PC-9 (cell line): ENCODE data around the gene CEP41. TPM values are rescaled to one million over a fixed set of nuclear protein-coding genes. Genes with fewer than 3 reads are reported as not detected.

ENCODE experiments used
- BruUV-seq: library from RNA; stranded (reverse); fragments of 400-500 nt; replicated peaks from 2 replicates; lab custom pipeline; 2021; lab: Mats Ljungman, UMichigan
- CTCF ChIA-PET: fragments of 300-600 bp; sonication (Branson Sonifier 250); formaldehyde crosslinking; loops from one replicate; lab custom pipeline; 2022; ENCODE audit warnings: antibody characterized with exemption; lab: Charles Lee
- POLR2A ChIA-PET: fragments of 300-600 bp; sonication (Branson Sonifier 250); formaldehyde crosslinking; loops from one replicate; lab custom pipeline; 2022; ENCODE audit warnings: antibody characterized with exemption; ENCODE audit not compliant: unreplicated experiment; lab: Charles Lee
- DNase-seq, 2 experiments: peaks; one replicate each; pipeline versions ENCODE4 v3.0.0 to v3.0.0-alpha.2; 2015 to 2022; ENCODE audit warnings: mixed read lengths in 1 of 2
- H2AFZ ChIP-seq: fragments of 200-600 bp; sonication (generic); 2 replicates; pipeline ENCODE4 v1.8.1; 2017; ENCODE audit warnings: antibody characterized with exemption
- H3F3A ChIP-seq: fragments of 200-600 bp; sonication (generic); 2 replicates; pipeline ENCODE4 v1.8.1; 2017; ENCODE audit warnings: antibody characterized with exemption, mild to moderate bottlenecking, low read depth; ENCODE audit not compliant: insufficient read depth
- H3K27ac ChIP-seq: fragments of 200-600 bp; sonication (generic); 2 replicates; pipeline ENCODE4 v1.6.1; 2016; ENCODE audit warnings: mixed run types
- H3K27me3 ChIP-seq: fragments of 200-600 bp; sonication (generic); 2 replicates; pipeline ENCODE4 v1.6.1; 2016; ENCODE audit warnings: low read depth, mixed run types; ENCODE audit not compliant: insufficient read depth
- H3K36me3 ChIP-seq: fragments of 200-600 bp; sonication (generic); 2 replicates; pipeline ENCODE4 v1.6.1; 2016; ENCODE audit warnings: low read depth, mixed run types
- H3K4me1 ChIP-seq: fragments of 200-600 bp; sonication (generic); replicated peaks from 2 replicates; pipeline ENCODE4 v1.6.1; 2016; ENCODE audit warnings: mixed run types; ENCODE audit not compliant: insufficient read depth
- H3K4me2 ChIP-seq: fragments of 200-600 bp; sonication (generic); 2 replicates; pipeline ENCODE4 v1.6.1; 2017; ENCODE audit warnings: mixed run types
- H3K4me3 ChIP-seq: fragments of 200-600 bp; sonication (generic); 2 replicates; pipeline ENCODE4 v1.6.1; 2016; ENCODE audit warnings: mixed run types
- H3K79me2 ChIP-seq: fragments of 200-600 bp; sonication (generic); 2 replicates; pipeline ENCODE4 v1.6.1; 2017; ENCODE audit warnings: low read depth, mixed run types
- H3K9me2 ChIP-seq: fragments of 200-600 bp; sonication (generic); 2 replicates; pipeline ENCODE4 v1.8.1; 2017; ENCODE audit warnings: mild to moderate bottlenecking; ENCODE audit not compliant: insufficient read depth
- H3K9me3 ChIP-seq: fragments of 200-600 bp; sonication (generic); 2 replicates; pipeline ENCODE4 v1.8.1; 2016; ENCODE audit warnings: low read depth; ENCODE audit not compliant: insufficient read depth
- H4K20me1 ChIP-seq: fragments of 200-600 bp; sonication (generic); 2 replicates; pipeline ENCODE4 v1.8.1; 2017; ENCODE audit not compliant: insufficient read depth
- EZH2 ChIP-seq: fragments of 200-600 bp; sonication (generic); IDR thresholded peaks from 2 replicates; pipeline ENCODE4 v1.8.0; 2017; ENCODE audit warnings: antibody characterized with exemption, low read depth
- intact Hi-C: fragments of 100-400 bp; cut with micrococcal nuclease; formaldehyde crosslinking; loops from one replicate; pipeline ENCODE4 v1.10.0; 2022; ENCODE audit not compliant: unreplicated experiment
- total RNA-seq: library from RNA; stranded (reverse); gene quantifications from 2 replicates; pipeline ENCODE4 v1.2.3, GENCODE V29; 2021
- TF ChIP-seq, protein P1 (sequence below): fragments of 200-600 bp; sonication (generic); conservative IDR thresholded peaks from 2 replicates; pipeline ENCODE4 v1.6.1; 2017; ENCODE audit warnings: mixed run types, antibody characterized with exemption, mild to moderate bottlenecking, moderate library complexity

Gene CEP41
- total RNA-seq, 1 experiment from 2014 or later: 18.0 TPM

DNA sequence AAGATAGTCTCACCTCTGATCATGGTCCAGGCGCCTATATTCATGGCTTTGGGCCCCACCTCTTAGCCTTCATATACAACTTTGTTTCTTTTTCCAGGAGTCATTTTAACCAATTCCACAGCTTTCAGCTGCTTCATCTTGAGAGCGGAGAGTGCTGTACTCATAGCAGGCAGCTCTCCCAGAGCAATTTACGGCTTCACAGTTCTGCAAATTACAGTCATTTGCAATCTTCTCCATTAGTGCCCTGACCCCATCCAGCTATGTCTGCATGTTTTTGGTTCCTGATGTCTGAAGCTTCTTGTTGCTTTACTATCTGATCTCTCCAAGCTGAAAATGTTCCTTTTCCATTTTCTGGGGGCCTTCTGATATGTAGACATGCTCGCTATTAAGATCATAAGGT, 33.1 kb upstream of the CEP41 start:
- Histone ChIP-seq H3F3A (no peaks in the 10 kb centered on the region), H3K4me2 (no peak overlapping the region), H4K20me1 (no peaks in the 10 kb centered on the region), H3K27me3 (no peaks in the 10 kb centered on the region), H3K4me1 (no peaks in the 10 kb centered on the region), H3K9me3 (peaks cover 7% of the 10 kb centered on the region; the same call in 1 of the 2 replicates), H3K9me2 (no peaks in the 10 kb centered on the region), H3K4me3 (no peak overlapping the region), H2AFZ (no peak overlapping the region), H3K27ac (no peak overlapping the region), H3K36me3 (no peaks in the 10 kb centered on the region), H3K79me2 (no peaks in the 10 kb centered on the region)
- TF ChIP-seq EZH2: no peak
- TF ChIP-seq, protein P1, sequence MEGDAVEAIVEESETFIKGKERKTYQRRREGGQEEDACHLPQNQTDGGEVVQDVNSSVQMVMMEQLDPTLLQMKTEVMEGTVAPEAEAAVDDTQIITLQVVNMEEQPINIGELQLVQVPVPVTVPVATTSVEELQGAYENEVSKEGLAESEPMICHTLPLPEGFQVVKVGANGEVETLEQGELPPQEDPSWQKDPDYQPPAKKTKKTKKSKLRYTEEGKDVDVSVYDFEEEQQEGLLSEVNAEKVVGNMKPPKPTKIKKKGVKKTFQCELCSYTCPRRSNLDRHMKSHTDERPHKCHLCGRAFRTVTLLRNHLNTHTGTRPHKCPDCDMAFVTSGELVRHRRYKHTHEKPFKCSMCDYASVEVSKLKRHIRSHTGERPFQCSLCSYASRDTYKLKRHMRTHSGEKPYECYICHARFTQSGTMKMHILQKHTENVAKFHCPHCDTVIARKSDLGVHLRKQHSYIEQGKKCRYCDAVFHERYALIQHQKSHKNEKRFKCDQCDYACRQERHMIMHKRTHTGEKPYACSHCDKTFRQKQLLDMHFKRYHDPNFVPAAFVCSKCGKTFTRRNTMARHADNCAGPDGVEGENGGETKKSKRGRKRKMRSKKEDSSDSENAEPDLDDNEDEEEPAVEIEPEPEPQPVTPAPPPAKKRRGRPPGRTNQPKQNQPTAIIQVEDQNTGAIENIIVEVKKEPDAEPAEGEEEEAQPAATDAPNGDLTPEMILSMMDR: no peak
- no TSS peak for BruUV-seq
- DNase-seq: no peak
- CTCF ChIA-PET: no interaction called here
- POLR2A ChIA-PET: interaction anchor here (0.6 kb wide), 1 partner anchor 213 kb away, joined by 8 read pairs; no protein-coding TSS in a partner anchor
- intact Hi-C loops: no loop called here

DNA sequence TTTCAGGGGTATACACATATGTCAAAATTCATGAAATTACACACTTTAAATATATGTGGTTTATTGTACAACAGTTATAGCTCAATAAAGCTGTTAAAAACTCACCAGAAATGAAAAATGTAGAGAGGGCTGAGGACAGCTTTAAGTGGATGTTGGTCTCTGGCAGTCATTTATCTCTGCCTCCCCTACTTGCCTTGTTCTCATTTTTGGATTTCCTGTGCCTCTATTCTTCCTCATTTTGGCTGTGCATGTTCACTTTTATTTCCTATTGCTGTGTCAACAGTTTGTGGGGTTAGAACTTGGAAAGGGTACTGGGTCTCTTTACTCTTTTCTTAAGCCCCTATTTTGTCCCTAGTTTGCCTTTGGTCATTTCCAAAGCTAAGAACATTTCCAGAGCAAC, 32.5 kb upstream of the CEP41 start:
- H3K9me3 ChIP-seq: peaks cover 5% of the 10 kb centered on the region; the same call in 1 of the 2 replicates
- no peaks in the 10 kb centered on the region for H3K4me1 ChIP-seq
- H3K27ac ChIP-seq: no peak overlapping the region
- H3K4me3 ChIP-seq: no peak overlapping the region
- no peaks in the 10 kb centered on the region for H3K27me3 ChIP-seq
- H3K79me2 ChIP-seq: no peaks in the 10 kb centered on the region
- no peak for DNase-seq
- TF ChIP-seq EZH2: no peak
- TF ChIP-seq, protein P1: no peak
- no peaks in the 10 kb centered on the region for H4K20me1 ChIP-seq
- no peaks in the 10 kb centered on the region for H3F3A ChIP-seq
- H2AFZ ChIP-seq: no peak overlapping the region
- no peak overlapping the region for H3K4me2 ChIP-seq
- no peaks in the 10 kb centered on the region for H3K36me3 ChIP-seq
- ChIA-PET POLR2A (interaction anchor here (0.5 kb wide), 1 partner anchor 60 kb away, joined by 12 read pairs; no protein-coding TSS in a partner anchor), CTCF (interaction anchor here (0.5 kb wide), 1 partner anchor 379 kb away, joined by 3 read pairs; no protein-coding TSS in a partner anchor)
- H3K9me2 ChIP-seq: no peaks in the 10 kb centered on the region
- BruUV-seq: no TSS peak
- intact Hi-C loops: no loop called here

DNA sequence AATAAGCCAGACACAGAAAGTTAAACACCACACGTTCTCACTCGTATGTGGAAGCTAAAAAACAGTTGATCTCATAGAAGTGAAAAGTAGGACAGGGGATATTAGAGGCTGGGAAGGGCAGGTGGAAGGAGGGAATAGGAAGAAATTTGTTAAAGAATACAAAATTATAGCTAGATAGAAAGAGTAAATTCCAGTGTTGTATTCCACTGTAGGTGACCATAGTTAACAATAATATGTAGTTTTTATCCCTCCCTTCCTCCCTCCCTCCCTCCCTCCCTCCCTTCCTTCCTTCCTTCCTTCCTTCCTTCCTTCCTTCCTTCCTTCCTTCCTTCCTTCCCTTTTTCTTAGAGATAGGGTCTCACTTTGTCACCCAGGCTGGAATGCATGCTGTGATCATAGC, 31.2 kb upstream of the CEP41 start:
- no peaks in the 10 kb centered on the region for H4K20me1 ChIP-seq
- ChIA-PET CTCF (no interaction called here), POLR2A (no interaction called here)
- intact Hi-C loops: no loop called here
- no peak overlapping the region for H3K27ac ChIP-seq
- no peaks in the 10 kb centered on the region for H3K79me2 ChIP-seq
- no peaks in the 10 kb centered on the region for H3F3A ChIP-seq
- BruUV-seq: no TSS peak
- H3K27me3 ChIP-seq: no peaks in the 10 kb centered on the region
- no peak overlapping the region for H3K4me3 ChIP-seq
- TF ChIP-seq EZH2: no peak
- TF ChIP-seq, protein P1: no peak
- no peaks in the 10 kb centered on the region for H3K9me3 ChIP-seq
- no peak overlapping the region for H3K4me2 ChIP-seq
- no peak overlapping the region for H2AFZ ChIP-seq
- no peaks in the 10 kb centered on the region for H3K4me1 ChIP-seq
- H3K9me2 ChIP-seq: no peaks in the 10 kb centered on the region
- DNase-seq: no peak
- no peaks in the 10 kb centered on the region for H3K36me3 ChIP-seq
